ENCODE results near the gene ZFYVE26.
"Not testable (repeated sequence)": the region's sequence is repeated elsewhere in the genome, so short reads cannot be mapped to it uniquely, and the experiment has no call there.

The ZFYVE26 gene

GRCh38 chr14:67749341-67750084, 66.9 kb downstream of the ZFYVE26 start:
- no peak for DNase-seq

- DNase-seq: no peak
These were observed 68.1 kb downstream of the ZFYVE26 start for GRCh38 chr14:67748312-67748711.

GRCh38 chr14:67746927-67747326, 69.5 kb downstream of the ZFYVE26 start:
- no peak for DNase-seq

- DNase-seq: no peak
These were observed 72.3 kb downstream of the ZFYVE26 start for GRCh38 chr14:67744046-67744445.

GRCh38 chr14:67738740-67739504, 77.5 kb downstream of the ZFYVE26 start:
- peak; percentile 39 for DNase-seq

GRCh38 chr14:67736771-67737170, 79.6 kb downstream of the ZFYVE26 start:
- no peak for DNase-seq

- no peak for DNase-seq
These were observed 80.8 kb downstream of the ZFYVE26 start for GRCh38 chr14:67735336-67736147.

- no peak for DNase-seq
These were observed 81.7 kb downstream of the ZFYVE26 start for GRCh38 chr14:67734675-67735074.

- DNase-seq: no peak
These were observed 82.8 kb downstream of the ZFYVE26 start for GRCh38 chr14:67733616-67734015.

- DNase-seq: no peak
These were observed 87.1 kb downstream of the ZFYVE26 start for GRCh38 chr14:67729072-67729885.

GRCh38 chr14:67728258-67728657, 88.1 kb downstream of the ZFYVE26 start:
- no peak for DNase-seq

GRCh38 chr14:67727361-67727760, 89.0 kb downstream of the ZFYVE26 start:
- no peak for DNase-seq

- DNase-seq: no peak
These were observed 91.2 kb downstream of the ZFYVE26 start for GRCh38 chr14:67725171-67725570.

GRCh38 chr14:67722293-67722692, 94.1 kb downstream of the ZFYVE26 start:
- DNase-seq: no peak

- DNase-seq: no peak
These were observed 94.5 kb downstream of the ZFYVE26 start for GRCh38 chr14:67721875-67722274.

- DNase-seq: no peak
These were observed 96.5 kb downstream of the ZFYVE26 start for GRCh38 chr14:67719866-67720265.

- DNase-seq: not testable (repeated sequence)
These were observed 97.0 kb downstream of the ZFYVE26 start for GRCh38 chr14:67719385-67719784.

- no peak for DNase-seq
These were observed 98.1 kb downstream of the ZFYVE26 start for GRCh38 chr14:67718265-67718664.

- DNase-seq: no peak
These were observed 99.3 kb downstream of the ZFYVE26 start for GRCh38 chr14:67717048-67717447.

GRCh38 chr14:67710209-67710608, 106.2 kb downstream of the ZFYVE26 start:
- no peak for DNase-seq

- DNase-seq: not testable (repeated sequence)
These were observed 106.6 kb downstream of the ZFYVE26 start for GRCh38 chr14:67709796-67710195.

- not testable (repeated sequence) for DNase-seq
These were observed 107.0 kb downstream of the ZFYVE26 start for GRCh38 chr14:67709346-67709745.

Measured in GOT3 (cell line).